Liver (tissue), 9 donors: ENCODE measurements around the gene UTF1. TPM values are rescaled to one million over a fixed set of nuclear protein-coding genes. Genes with fewer than 3 reads are reported as not detected.

Experiments
- DNase-seq: peaks from one replicate; pipeline ENCODE4 v3.0.0-alpha.2; 2017; ENCODE audit warnings: low spot score
- H3K27ac ChIP-seq, 2 donors: one replicate each; pipeline ENCODE4 v1.7.0; 2013; ENCODE audit warnings: inconsistent platforms in 2 of 2, low read length in 2 of 2, control low read depth in 1 of 2, low read depth in 1 of 2, mild to moderate bottlenecking in 1 of 2
- H3K27me3 ChIP-seq, 4 donors: one replicate each; pipeline versions ENCODE4 v1.6.1 to v1.7.0; 2013; ENCODE audit warnings: low read length in 3 of 4, inconsistent platforms in 1 of 4, mild to moderate bottlenecking in 1 of 4, moderate library complexity in 1 of 4; ENCODE audit not compliant: control insufficient read depth in 4 of 4, insufficient read depth in 4 of 4
- H3K36me3 ChIP-seq, 4 donors: one replicate each; pipeline versions ENCODE4 v1.6.1 to v1.7.0; 2013; ENCODE audit warnings: low read length in 3 of 4, mild to moderate bottlenecking in 3 of 4, low read depth in 1 of 4, moderate library complexity in 1 of 4; ENCODE audit not compliant: control insufficient read depth in 4 of 4, insufficient read depth in 3 of 4
- H3K4me1 ChIP-seq, 4 donors: one replicate each; pipeline versions ENCODE4 v1.6.1 to v1.7.0; 2013; ENCODE audit warnings: low read length in 3 of 4, mild to moderate bottlenecking in 3 of 4, moderate library complexity in 1 of 4; ENCODE audit not compliant: control insufficient read depth in 4 of 4, insufficient read depth in 4 of 4
- H3K4me3 ChIP-seq, 3 donors: one replicate each; pipeline versions ENCODE4 v1.6.1 to v1.7.0; 2013; ENCODE audit warnings: low read length in 3 of 3, control low read depth in 1 of 3, low read depth in 1 of 3, mild to moderate bottlenecking in 1 of 3
- H3K9ac ChIP-seq, 2 donors: one replicate each; pipeline ENCODE4 v1.7.0; 2013; ENCODE audit warnings: low read length in 2 of 2, mild to moderate bottlenecking in 2 of 2, moderate library complexity in 2 of 2, control low read depth in 1 of 2, low read depth in 1 of 2
- H3K9me3 ChIP-seq, 4 donors: one replicate each; pipeline versions ENCODE4 v1.6.1 to v1.7.0; 2013; ENCODE audit warnings: low read length in 3 of 4; ENCODE audit not compliant: control insufficient read depth in 4 of 4
- ATF3 ChIP-seq: IDR thresholded peaks from 2 replicates; pipeline ENCODE4 v1.6.1; 2016; ENCODE audit warnings: antibody characterized with exemption
- CTCF ChIP-seq: fragments of 150-350 bp; IDR thresholded peaks from 2 replicates; pipeline ENCODE4 v1.5.1; 2017; ENCODE audit warnings: improper control_type of control experiment, low read depth, low read length; ENCODE audit not compliant: missing input control
- FOXA2 ChIP-seq: IDR thresholded peaks from 2 replicates; pipeline ENCODE4 v1.6.1; 2016; ENCODE audit warnings: antibody characterized with exemption
- GABPA ChIP-seq, 2 donors: IDR thresholded peaks in 1 of 2; conservative IDR thresholded peaks in 1 of 2; 2 replicates each; pipeline ENCODE4 v1.6.1; 2016; ENCODE audit warnings: antibody characterized with exemption in 2 of 2, mild to moderate bottlenecking in 1 of 2, moderate library complexity in 1 of 2
- HNF4G ChIP-seq: IDR thresholded peaks from 2 replicates; pipeline ENCODE4 v1.6.1; 2016; ENCODE audit warnings: antibody characterized with exemption
- JUND ChIP-seq, 2 donors: IDR thresholded peaks; 2 replicates each; pipeline ENCODE4 v1.6.1; 2016; ENCODE audit warnings: antibody characterized with exemption in 2 of 2
- RAD21 ChIP-seq, 2 donors: IDR thresholded peaks; 2 replicates each; pipeline ENCODE4 v1.6.1; 2016; ENCODE audit warnings: antibody characterized with exemption in 2 of 2, mild to moderate bottlenecking in 2 of 2
- REST ChIP-seq: IDR thresholded peaks from 2 replicates; pipeline ENCODE4 v1.6.1; 2016; ENCODE audit warnings: antibody characterized with exemption, mild to moderate bottlenecking
- RXRA ChIP-seq, 2 donors: IDR thresholded peaks; 2 replicates each; pipeline ENCODE4 v1.6.1; 2017 to 2018; ENCODE audit warnings: antibody characterized with exemption in 2 of 2, mild to moderate bottlenecking in 1 of 2
- SP1 ChIP-seq: IDR thresholded peaks from 2 replicates; pipeline ENCODE4 v1.6.1; 2018; ENCODE audit warnings: antibody characterized with exemption, mild to moderate bottlenecking
- TAF1 ChIP-seq: conservative IDR thresholded peaks from 2 replicates; pipeline ENCODE4 v1.6.1; 2016; ENCODE audit warnings: antibody characterized with exemption, mild to moderate bottlenecking
- YY1 ChIP-seq: IDR thresholded peaks from 2 replicates; pipeline ENCODE4 v1.6.1; 2016; ENCODE audit warnings: antibody characterized with exemption, mild to moderate bottlenecking
- ZBTB33 ChIP-seq: IDR thresholded peaks from 2 replicates; pipeline ENCODE4 v1.6.1; 2016; ENCODE audit warnings: antibody characterized with exemption
- WGBS: extraction: QIAGEN DNeasy Blood & Tissue Kit; methylation state at CpG from one replicate; pipeline ENCODE4 v1.1.7; 2013; 5-methylcytosine and 5-hydroxymethylcytosine counted together
- polyA plus RNA-seq, 2 donors: library from polyadenylated mRNA; stranded (reverse) in 1 of 2; unstranded in 1 of 2; fragments of 200-250 nt in 1 of 2; fragments of >200 nt in 1 of 2; fragmentation: Nextera tagmentation in 1 of 2; extraction: Ambion mirVana in 1 of 2; gene quantifications; one replicate each; pipeline versions ENCODE4 v1.2.1 to v1.2.3, GENCODE V29; 2013 to 2015
- total RNA-seq, 2 donors: library from RNA; depleted of rRNA; stranded (reverse); fragments of >200 nt; gene quantifications; one replicate each; pipeline ENCODE4 v1.2.3, GENCODE V29; 2014
- donor health status: healthy.
- donor health status: healthy.
- donor health status: healthy.
- donor health status: healthy.
- donor health status: healthy.

The UTF1 gene
- total and polyA plus RNA-seq, 4 donors, result not detected

GRCh38 chr10:133204226-133205015, 25.6 kb upstream of the UTF1 start:
- peaks cover 0 to 13% (median 0%) of the 10 kb centered on the region in 4 donors for H3K36me3 ChIP-seq
- no peaks in the 10 kb centered on the region for H3K4me1 ChIP-seq
- no peak overlapping the region for H3K9ac ChIP-seq
- DNase-seq, result no peak
- 91% methylated on average over 38 of the region's 38 CpGs for WGBS
- no peak for TF ChIP-seq RAD21 (IDR thresholded peaks at IDR 0.05)
- TF ChIP-seq TAF1, result no peak
- no peak for TF ChIP-seq HNF4G
- no peak for TF ChIP-seq SP1
- TF ChIP-seq GABPA (IDR thresholded peaks at IDR 0.05 in 1 of 2, conservative IDR thresholded peaks at IDR 0.05 in 1 of 2), result no peak
- no peak for TF ChIP-seq RXRA (IDR thresholded peaks at IDR 0.05)
- TF ChIP-seq JUND (IDR thresholded peaks at IDR 0.05), result no peak
- no peak for TF ChIP-seq FOXA2
- no peak for TF ChIP-seq REST
- no peaks in the 10 kb centered on the region for H3K9me3 ChIP-seq
- no peak overlapping the region for H3K4me3 ChIP-seq
- no peak overlapping the region for H3K27ac ChIP-seq
- H3K27me3 ChIP-seq, result no peaks in the 10 kb centered on the region

- 88% methylated on average over 23 of the region's 23 CpGs for WGBS
- Histone ChIP-seq H3K9me3 (no peaks in the 10 kb centered on the region), H3K27me3 (no peaks in the 10 kb centered on the region), H3K9ac (no peak overlapping the region), H3K4me3 (no peak overlapping the region), H3K36me3 (peaks cover 0 to 13% (median 0%) of the 10 kb centered on the region in 4 donors), H3K27ac (no peak overlapping the region), H3K4me1 (no peaks in the 10 kb centered on the region)
- DNase-seq, result no peak
- no peak for TF ChIP-seq YY1
- TF ChIP-seq REST, result no peak
- TF ChIP-seq JUND (IDR thresholded peaks at IDR 0.05), result no peak
- no peak for TF ChIP-seq CTCF
- TF ChIP-seq ATF3, result no peak
- no peak for TF ChIP-seq RAD21 (IDR thresholded peaks at IDR 0.05)
- no peak for TF ChIP-seq ZBTB33
- TF ChIP-seq TAF1, result no peak
Measured at GRCh38 chr10:133205146-133205545, 24.9 kb upstream of the UTF1 start.
